IMR-90 (cell line): ENCODE measurements around the gene RNF223. TPM values are rescaled to one million over a fixed set of nuclear protein-coding genes. Genes with fewer than 3 reads are reported as not detected.

Experiments
- ATAC-seq: fragments of 200-7000 bp; cut with Tn5 transposase; 2 replicates; pipeline ENCODE4 v1.9.1; 2020; ENCODE audit warnings: low read depth, mild to moderate bottlenecking, moderate library complexity
- BruUV-seq: library from RNA; stranded (reverse); fragments of 400-500 nt; replicated peaks from 2 replicates; lab custom pipeline; 2021; lab: Mats Ljungman, UMichigan
- CTCF ChIA-PET: fragments of 300-600 bp; formaldehyde crosslinking; extraction: SDS; loops from one replicate; lab custom pipeline; 2021; ENCODE audit warnings: antibody characterized with exemption; lab: Yijun Ruan, JAX
- POLR2A ChIA-PET: fragments of 300-600 bp; sonication (Branson Sonifier 250); formaldehyde crosslinking; loops from one replicate; lab custom pipeline; 2022; ENCODE audit warnings: antibody characterized with exemption; ENCODE audit not compliant: unreplicated experiment; lab: Charles Lee
- DNase-seq: peaks from one replicate; pipeline ENCODE4 v3.0.0; 2013
- H2AFZ ChIP-seq: replicated peaks from 2 replicates; pipeline ENCODE3; 2013; ENCODE audit warnings: low read length, mild to moderate bottlenecking; ENCODE audit not compliant: poor library complexity
- H2AK5ac ChIP-seq: 2 replicates; pipeline ENCODE4 v1.6.1; 2013; ENCODE audit warnings: low read depth, low read length, inconsistent platforms
- H2AK9ac ChIP-seq: replicated peaks from 2 replicates; pipeline ENCODE3; 2013; ENCODE audit warnings: mild to moderate bottlenecking, low read depth, low read length, moderate library complexity; ENCODE audit not compliant: poor library complexity
- H2BK120ac ChIP-seq: 2 replicates; pipeline ENCODE4 v1.6.1; 2013; ENCODE audit warnings: low read depth, low read length, inconsistent platforms
- H2BK15ac ChIP-seq: 3 replicates; pipeline ENCODE4 v1.6.1; 2013; ENCODE audit warnings: low read depth, low read length, inconsistent platforms
- H2BK20ac ChIP-seq: 2 replicates; pipeline ENCODE4 v1.6.1; 2013; ENCODE audit warnings: low read depth, mild to moderate bottlenecking, inconsistent platforms, low read length, moderate library complexity
- H2BK5ac ChIP-seq: 2 replicates; pipeline ENCODE4 v1.6.1; 2013; ENCODE audit warnings: mild to moderate bottlenecking, low read depth, low read length, inconsistent platforms; ENCODE audit not compliant: poor library complexity, severe bottlenecking
- H3K14ac ChIP-seq: replicated peaks from 2 replicates; pipeline ENCODE4 v1.6.1; 2013; ENCODE audit warnings: low read depth, low read length, inconsistent platforms
- H3K18ac ChIP-seq: 2 replicates; pipeline ENCODE4 v1.6.1; 2013; ENCODE audit warnings: low read depth, low read length, control low read depth
- H3K23ac ChIP-seq: 2 replicates; pipeline ENCODE4 v1.6.1; 2013; ENCODE audit warnings: low read depth, low read length, inconsistent platforms
- H3K27ac ChIP-seq: 2 replicates; pipeline ENCODE4 v1.5.1; 2013; ENCODE audit warnings: mild to moderate bottlenecking, control low read depth, low read length; ENCODE audit not compliant: insufficient read depth
- H3K27me3 ChIP-seq: 2 replicates; pipeline ENCODE4 v1.6.1; 2013; ENCODE audit warnings: low read length; ENCODE audit not compliant: control insufficient read depth, insufficient read depth
- H3K36me3 ChIP-seq: 2 replicates; pipeline ENCODE4 v1.6.1; 2013; ENCODE audit warnings: low read length, mixed read lengths; ENCODE audit not compliant: control insufficient read depth, insufficient read depth
- H3K4ac ChIP-seq: 2 replicates; pipeline ENCODE4 v1.6.1; 2013; ENCODE audit warnings: low read depth, low read length, inconsistent platforms
- H3K4me1 ChIP-seq: 2 replicates; pipeline ENCODE4 v1.6.1; 2013; ENCODE audit warnings: low read length, mixed read lengths; ENCODE audit not compliant: control insufficient read depth, insufficient read depth
- H3K4me2 ChIP-seq: 2 replicates; pipeline ENCODE4 v1.6.1; 2013; ENCODE audit warnings: low read depth, mild to moderate bottlenecking, control low read depth, low read length, moderate library complexity
- H3K4me3 ChIP-seq: 2 replicates; pipeline ENCODE4 v1.5.1; 2013; ENCODE audit warnings: low read depth, mild to moderate bottlenecking, control low read depth, low read length, moderate library complexity; ENCODE audit not compliant: insufficient read depth
- H3K56ac ChIP-seq: 2 replicates; pipeline ENCODE4 v1.6.1; 2013; ENCODE audit warnings: low read length, inconsistent platforms; ENCODE audit not compliant: insufficient read depth; ENCODE audit errors: extremely low read depth
- H3K79me1 ChIP-seq, 2 experiments: 2 replicates each; pipeline ENCODE4 v1.6.1; 2013; ENCODE audit warnings: low read length in 2 of 2, inconsistent platforms in 1 of 2, low read depth in 1 of 2
- H3K9ac ChIP-seq: 2 replicates; pipeline ENCODE4 v1.6.1; 2013; ENCODE audit warnings: low read depth, low read length, control low read depth
- H3K9me1 ChIP-seq: 2 replicates; pipeline ENCODE4 v1.6.1; 2013; ENCODE audit warnings: low read length, inconsistent platforms; ENCODE audit not compliant: insufficient read depth
- H3K9me3 ChIP-seq: 2 replicates; pipeline ENCODE4 v1.6.1; 2013; ENCODE audit warnings: low read length; ENCODE audit not compliant: control insufficient read depth, insufficient read depth
- H4K20me1 ChIP-seq: 2 replicates; pipeline ENCODE4 v1.6.1; 2013; ENCODE audit warnings: low read length, inconsistent platforms; ENCODE audit not compliant: insufficient read depth
- H4K5ac ChIP-seq: 2 replicates; pipeline ENCODE4 v1.6.1; 2013; ENCODE audit warnings: mild to moderate bottlenecking, low read depth, low read length, control low read depth
- H4K8ac ChIP-seq, 2 experiments: 2 replicates each; pipeline ENCODE4 v1.6.1; 2013; ENCODE audit warnings: low read depth in 2 of 2, low read length in 2 of 2, control low read depth in 1 of 2, inconsistent platforms in 1 of 2
- H4K91ac ChIP-seq: 2 replicates; pipeline ENCODE4 v1.6.1; 2013; ENCODE audit warnings: low read depth, low read length, inconsistent platforms; ENCODE audit not compliant: insufficient read depth
- CEBPB ChIP-seq: IDR thresholded peaks from 2 replicates; pipeline ENCODE4 v1.6.1; 2012; ENCODE audit warnings: low read depth, low read length, improper control_type of control experiment
- CHD1 ChIP-seq: IDR thresholded peaks from 2 replicates; pipeline ENCODE4 v1.6.1; 2012; ENCODE audit warnings: low read depth, low read length, improper control_type of control experiment
- CTCF ChIP-seq: conservative IDR thresholded peaks from 2 replicates; pipeline ENCODE4 v1.5.1; 2012; ENCODE audit warnings: mild to moderate bottlenecking, low read depth, low read length, improper control_type of control experiment
- ELK1 ChIP-seq: fragments of 150-350 bp; IDR thresholded peaks from 2 replicates; pipeline ENCODE4 v1.6.1; 2016; ENCODE audit warnings: low read depth, mild to moderate bottlenecking, low read length, moderate library complexity, borderline replicate concordance
- FOS ChIP-seq: fragments of 150-350 bp; IDR thresholded peaks from 2 replicates; pipeline ENCODE4 v1.6.1; 2016; ENCODE audit warnings: low read depth, low read length
- MAFK ChIP-seq: IDR thresholded peaks from 2 replicates; pipeline ENCODE4 v1.6.1; 2012; ENCODE audit warnings: low read depth, low read length, improper control_type of control experiment
- MAZ ChIP-seq: IDR thresholded peaks from 2 replicates; pipeline ENCODE4 v1.6.1; 2012; ENCODE audit warnings: low read depth, mild to moderate bottlenecking, low read length, improper control_type of control experiment, moderate library complexity, borderline replicate concordance
- MXI1 ChIP-seq: IDR thresholded peaks from 2 replicates; pipeline ENCODE4 v1.6.1; 2012; ENCODE audit warnings: low read depth, mild to moderate bottlenecking, low read length, moderate library complexity, borderline replicate concordance
- NFE2L2 ChIP-seq: fragments of 150-350 bp; IDR thresholded peaks from 2 replicates; pipeline ENCODE4 v1.6.1; 2016; ENCODE audit warnings: low read depth, mild to moderate bottlenecking, low read length
- POLR2A ChIP-seq: IDR thresholded peaks from 2 replicates; pipeline ENCODE4 v1.6.1; 2012; ENCODE audit warnings: mild to moderate bottlenecking, low read depth, low read length
- RAD21 ChIP-seq: IDR thresholded peaks from 2 replicates; pipeline ENCODE4 v1.6.1; 2012; ENCODE audit warnings: low read length, improper control_type of control experiment
- RCOR1 ChIP-seq: IDR thresholded peaks from 2 replicates; pipeline ENCODE4 v1.6.1; 2012; ENCODE audit warnings: mild to moderate bottlenecking, low read length, improper control_type of control experiment; ENCODE audit not compliant: insufficient replicate concordance
- RFX5 ChIP-seq: IDR thresholded peaks from 2 replicates; pipeline ENCODE4 v1.8.0; 2012; ENCODE audit warnings: low read depth, mild to moderate bottlenecking, low read length, moderate library complexity
- SMC3 ChIP-seq: fragments of 150-350 bp; IDR thresholded peaks from 2 replicates; pipeline ENCODE4 v1.6.1; 2016; ENCODE audit warnings: low read depth, mild to moderate bottlenecking, antibody characterized with exemption, low read length, moderate library complexity
- USF2 ChIP-seq: fragments of 150-350 bp; IDR thresholded peaks from 2 replicates; pipeline ENCODE4 v1.6.1; 2017; ENCODE audit warnings: mild to moderate bottlenecking, antibody characterized with exemption, low read length, low read depth
- WGBS, 2 experiments: methylation state at CpG; one replicate each; pipeline versions ENCODE4 v1.1.5 to v1.1.7; 2013; ENCODE audit warnings: missing lambda C conversion rate in 2 of 2; ENCODE audit not compliant: insufficient read length in 1 of 2; ENCODE audit errors: extremely low coverage in 2 of 2; 5-methylcytosine and 5-hydroxymethylcytosine counted together
- dilution Hi-C: fragments of 300-500 bp; cut with HindIII; formaldehyde crosslinking; loops from one replicate; pipeline ENCODE4 v1.14.3; 2018; ENCODE audit warnings: low sequenced_read_pairs; ENCODE audit not compliant: unreplicated experiment
- in situ Hi-C: fragments of 300-500 bp; cut with MboI; formaldehyde crosslinking; loops from 3 replicates; pipeline ENCODE4 v1.14.3; 2019; ENCODE audit warnings: low sequenced_read_pairs, inconsistent platforms, mixed read lengths
- intact Hi-C: fragments of 100-400 bp; cut with micrococcal nuclease; formaldehyde crosslinking; loops from 2 replicates; pipeline ENCODE4 v1.10.0; 2022
- polyA plus RNA-seq, 3 experiments: library from polyadenylated mRNA; depleted of rRNA; stranded (reverse); fragments of >200 nt; gene quantifications; 2 replicates each; pipeline ENCODE4 v1.2.3, GENCODE V29; 2012; ENCODE audit warnings: low replicate concordance in 1 of 3
- total RNA-seq: library from RNA; depleted of rRNA; stranded (reverse); fragments of >200 nt; gene quantifications from 2 replicates; pipeline ENCODE4 v1.2.3, GENCODE V29; 2012

Gene RNF223
- total and polyA plus RNA-seq, 2 of the 4 experiments (the other 2 are of a cell fraction), result not detected

GRCh38 chr1:1111516-1112236, 37.6 kb upstream of the RNF223 start:
- POLR2A ChIA-PET, result no interaction called here
- DNase-seq (no peak), ATAC-seq (no peak)
- Histone ChIP-seq H3K14ac (no peak overlapping the region), H2BK15ac (no peak overlapping the region), H4K5ac (no peak overlapping the region), H3K4me3 (no peak overlapping the region), H3K56ac (no peak overlapping the region), H3K27ac (no peak overlapping the region), H3K23ac (no peak overlapping the region), H3K27me3 (no peaks in the 10 kb centered on the region), H3K4ac (no peak overlapping the region), H4K91ac (no peak overlapping the region), H2AK9ac (no peak overlapping the region), H3K79me1 (peaks cover 13 to 51% of the 10 kb centered on the region in 2 experiments), H4K20me1 (no peaks in the 10 kb centered on the region; the same call in 1 of the 2 replicates), H3K4me2 (no peak overlapping the region), H2BK120ac (no peak overlapping the region), H3K9ac (no peak overlapping the region), H3K9me3 (peaks cover 5% of the 10 kb centered on the region; the same call in 1 of the 2 replicates), H4K8ac (no peak overlapping the region), H2BK5ac (no peak overlapping the region), H3K4me1 (no peaks in the 10 kb centered on the region), H2AK5ac (no peak overlapping the region), H3K18ac (no peak overlapping the region), H2AFZ (no peak overlapping the region), H3K36me3 (peaks cover 5% of the 10 kb centered on the region; the same call in 1 of the 2 replicates), H3K9me1 (peaks cover 7% of the 10 kb centered on the region; the same call in 1 of the 2 replicates), H2BK20ac (no peak overlapping the region)
- intact Hi-C loops, result no loop called here
- no TSS peak for BruUV-seq
- dilution Hi-C loops, result no loop called here
- CTCF ChIA-PET, result no interaction called here
- WGBS, 2 experiments, result 95% methylated on average over 13 of the region's 28 CpGs; no CpG with 5 or more reads in 1 of the 2 experiments
- in situ Hi-C loops, result no loop called here
- TF ChIP-seq MAFK (no peak), USF2 (no peak), RAD21 (no peak), ELK1 (no peak), CTCF (no peak), RCOR1 (no peak), CHD1 (no peak), SMC3 (no peak), POLR2A (no peak), RFX5 (no peak), MXI1 (no peak), CEBPB (no peak), MAZ (no peak), NFE2L2 (no peak), FOS (no peak)
